ENCODE measurements around the gene SLC37A1. TPM values are rescaled to one million over a fixed set of nuclear protein-coding genes. Genes with fewer than 3 reads are reported as not detected.

SLC37A1 gene
- total RNA-seq, 1 experiment from 2014 or later, result 15.0 TPM

DNA sequence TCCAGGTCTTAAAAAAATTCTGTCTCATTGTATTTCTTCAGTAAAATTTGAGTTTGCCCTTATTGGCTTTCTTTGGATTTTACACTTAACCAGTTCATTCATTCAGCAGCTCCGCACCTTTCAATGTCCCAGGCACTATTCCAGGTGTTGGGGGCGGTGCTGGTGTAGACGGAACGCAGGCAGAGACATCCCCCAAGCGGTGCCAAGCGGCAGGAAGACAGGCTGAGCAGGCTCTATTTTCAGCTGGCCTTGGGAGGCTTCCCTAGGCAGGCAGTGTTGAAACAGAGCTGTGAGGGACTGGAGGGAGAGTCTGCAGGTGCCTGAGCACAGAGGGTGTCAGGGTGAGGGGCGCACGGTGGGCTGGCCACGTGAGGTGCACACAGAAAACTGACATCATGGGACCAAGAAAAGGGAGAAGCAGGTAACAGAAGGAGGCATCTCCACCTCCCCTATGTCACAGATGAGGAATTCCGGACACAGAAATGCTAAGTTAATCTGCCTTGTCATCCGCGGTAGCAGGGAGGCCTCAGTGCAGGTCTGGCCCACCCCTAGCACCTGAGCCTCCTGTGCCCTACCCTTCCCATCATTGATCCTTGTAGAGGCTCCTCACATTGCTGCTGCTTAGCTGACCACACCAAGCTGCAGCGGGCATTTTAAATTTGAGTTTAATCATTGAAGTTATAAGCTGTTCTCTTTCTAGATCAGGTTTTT is 40.8 kb downstream of the SLC37A1 start:
- H3K36me3 ChIP-seq (ENCODE audit: control insufficient read depth in 1 of 2, insufficient read depth in 2 of 2, low read length in 2 of 2), result no peaks in the 10 kb centered on the region
- ATAC-seq (no peak), DNase-seq (ENCODE audit: low read depth, low spot score) (no peak)
- no peak overlapping the region for H3K27ac ChIP-seq (ENCODE audit: low read depth, low read length)
- intact Hi-C loops (cut with micrococcal nuclease), result no loop called here
- H3K4me3 ChIP-seq (replicated peaks in 1 of 2; ENCODE audit: low read depth in 1 of 2, low read length in 2 of 2), result no peak overlapping the region
- POLR2A ChIA-PET, result no interaction called here
- no peak overlapping the region for H3K9ac ChIP-seq (ENCODE audit: low read length)
- no peak overlapping the region for H2AFZ ChIP-seq (ENCODE audit: low read depth, low read length, poor library complexity, severe bottlenecking)
- no peaks in the 10 kb centered on the region for H3K4me1 ChIP-seq (ENCODE audit: control insufficient read depth in 1 of 2, insufficient read depth in 2 of 2, low read length in 2 of 2)
- RAD21 ChIA-PET (ENCODE audit: low non-redundant PET in 1 of 2, low total read pairs in 2 of 2, uncharacterized antibody in 2 of 2, unreplicated experiment in 2 of 2), result no interaction called here
- no peaks in the 10 kb centered on the region for H3K9me3 ChIP-seq (ENCODE audit: control insufficient read depth in 1 of 2, insufficient read depth in 1 of 2, low read depth in 1 of 2, low read length in 2 of 2)
- H3K27me3 ChIP-seq (ENCODE audit: insufficient read depth, low read length), result no peaks in the 10 kb centered on the region
- no peaks in the 10 kb centered on the region for H3K9me2 ChIP-seq (ENCODE audit: insufficient read depth)
- no peak overlapping the region for H3K4me2 ChIP-seq (ENCODE audit: low read length)
- TF ChIP-seq, protein P1, sequence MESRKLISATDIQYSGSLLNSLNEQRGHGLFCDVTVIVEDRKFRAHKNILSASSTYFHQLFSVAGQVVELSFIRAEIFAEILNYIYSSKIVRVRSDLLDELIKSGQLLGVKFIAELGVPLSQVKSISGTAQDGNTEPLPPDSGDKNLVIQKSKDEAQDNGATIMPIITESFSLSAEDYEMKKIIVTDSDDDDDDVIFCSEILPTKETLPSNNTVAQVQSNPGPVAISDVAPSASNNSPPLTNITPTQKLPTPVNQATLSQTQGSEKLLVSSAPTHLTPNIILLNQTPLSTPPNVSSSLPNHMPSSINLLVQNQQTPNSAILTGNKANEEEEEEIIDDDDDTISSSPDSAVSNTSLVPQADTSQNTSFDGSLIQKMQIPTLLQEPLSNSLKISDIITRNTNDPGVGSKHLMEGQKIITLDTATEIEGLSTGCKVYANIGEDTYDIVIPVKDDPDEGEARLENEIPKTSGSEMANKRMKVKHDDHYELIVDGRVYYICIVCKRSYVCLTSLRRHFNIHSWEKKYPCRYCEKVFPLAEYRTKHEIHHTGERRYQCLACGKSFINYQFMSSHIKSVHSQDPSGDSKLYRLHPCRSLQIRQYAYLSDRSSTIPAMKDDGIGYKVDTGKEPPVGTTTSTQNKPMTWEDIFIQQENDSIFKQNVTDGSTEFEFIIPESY (IDR thresholded peaks at IDR 0.05; ENCODE audit: extremely low read depth, insufficient replicate concordance, low read length), result no peak
- TF ChIP-seq RAD21 (IDR thresholded peaks at IDR 0.05; ENCODE audit: low read depth), result no peak
- no peak for TF ChIP-seq EZH2 (IDR thresholded peaks at IDR 0.05)
- no peak for TF ChIP-seq ELF1 (IDR thresholded peaks at IDR 0.05; ENCODE audit: borderline replicate concordance, low read depth)
- TF ChIP-seq CEBPB (IDR thresholded peaks at IDR 0.05; ENCODE audit: low read depth), result no peak
- no peak for TF ChIP-seq POLR2AphosphoS5 (IDR thresholded peaks at IDR 0.05; ENCODE audit: low read depth, low read length)
- TF ChIP-seq EZH2phosphoT487 (IDR thresholded peaks at IDR 0.05; ENCODE audit: borderline replicate concordance), result no peak
- TF ChIP-seq TCF7L2 (IDR thresholded peaks at IDR 0.05; ENCODE audit: borderline replicate concordance, extremely low read depth, insufficient read depth, insufficient read length), result no peak
- TF ChIP-seq REST (IDR thresholded peaks at IDR 0.05; ENCODE audit: low read depth), result no peak
- TF ChIP-seq SP1 (IDR thresholded peaks at IDR 0.05; ENCODE audit: low read depth), result no peak
- TF ChIP-seq FOSL1 (IDR thresholded peaks at IDR 0.05; ENCODE audit: low read depth), result no peak
- TF ChIP-seq POLR2A (IDR thresholded peaks at IDR 0.05; ENCODE audit: borderline replicate concordance, extremely low read depth, insufficient read depth, insufficient read length), result no peak
- TF ChIP-seq JUND (IDR thresholded peaks at IDR 0.05), result no peak
- no peak for TF ChIP-seq MAX (IDR thresholded peaks at IDR 0.05)
- no peak for TF ChIP-seq ZNF274 (IDR thresholded peaks at IDR 0.05; ENCODE audit: low read depth, low read length)
- no peak for TF ChIP-seq EGR1 (IDR thresholded peaks at IDR 0.05; ENCODE audit: low read depth)
- TF ChIP-seq ATF3 (IDR thresholded peaks at IDR 0.05), result no peak
- no peak for TF ChIP-seq YY1 (IDR thresholded peaks at IDR 0.05; ENCODE audit: extremely low read depth, insufficient replicate concordance, low read depth, low read length)
- H4K20me1 ChIP-seq (ENCODE audit: insufficient read depth), result no peaks in the 10 kb centered on the region
- BruUV-seq (replicated peaks), result no TSS peak
- H3K79me2 ChIP-seq (ENCODE audit: insufficient read depth, low read length), result no peaks in the 10 kb centered on the region
- CTCF ChIA-PET, result no interaction called here

All from HCT116 (cell line).